H9 (cell line): ENCODE data around the gene ANKIB1. TPM values are rescaled to one million over a fixed set of nuclear protein-coding genes. Genes with fewer than 3 reads are reported as not detected.

Experiments
- DNase-seq: peaks from one replicate; pipeline ENCODE4 v3.0.0-alpha.2; 2017
- H2AFZ ChIP-seq: one replicate; pipeline ENCODE4 v1.6.1; 2013; ENCODE audit warnings: mild to moderate bottlenecking, low read length, control low read depth, moderate library complexity
- H2AK5ac ChIP-seq: 2 replicates; pipeline ENCODE4 v1.6.1; 2013; ENCODE audit warnings: low read length, control low read depth, mixed read lengths; ENCODE audit not compliant: insufficient read length
- H2BK120ac ChIP-seq: one replicate; pipeline ENCODE4 v1.6.1; 2013; ENCODE audit warnings: low read depth, mild to moderate bottlenecking, low read length, control low read depth, inconsistent platforms; ENCODE audit not compliant: poor library complexity, severe bottlenecking
- H2BK12ac ChIP-seq: 2 replicates; pipeline ENCODE4 v1.6.1; 2013; ENCODE audit warnings: low read length, control low read depth, mixed read lengths, low read depth; ENCODE audit not compliant: insufficient read length
- H2BK15ac ChIP-seq: 2 replicates; pipeline ENCODE4 v1.6.1; 2013; ENCODE audit warnings: low read depth, low read length, control low read depth
- H2BK20ac ChIP-seq: one replicate; pipeline ENCODE4 v1.6.1; 2013; ENCODE audit warnings: low read depth, mild to moderate bottlenecking, low read length, control low read depth, inconsistent platforms; ENCODE audit not compliant: poor library complexity, severe bottlenecking
- H2BK5ac ChIP-seq: 2 replicates; pipeline ENCODE4 v1.6.1; 2013; ENCODE audit warnings: low read length, control low read depth, mixed read lengths; ENCODE audit not compliant: insufficient read length
- H3K14ac ChIP-seq: 2 replicates; pipeline ENCODE4 v1.6.1; 2013; ENCODE audit warnings: low read length, control low read depth; ENCODE audit not compliant: insufficient read depth
- H3K18ac ChIP-seq: 2 replicates; pipeline ENCODE4 v1.6.1; 2013; ENCODE audit warnings: low read depth, mild to moderate bottlenecking, mixed read lengths, low read length, control low read depth; ENCODE audit not compliant: insufficient read length
- H3K23ac ChIP-seq: 2 replicates; pipeline ENCODE4 v1.6.1; 2013; ENCODE audit warnings: low read length, control low read depth, mixed read lengths, low read depth; ENCODE audit not compliant: insufficient read length
- H3K23me2 ChIP-seq: 2 replicates; pipeline ENCODE4 v1.6.1; 2013; ENCODE audit warnings: low read depth, mild to moderate bottlenecking, mixed read lengths, low read length, control low read depth; ENCODE audit not compliant: insufficient read length, poor library complexity, severe bottlenecking
- H3K27ac ChIP-seq: 2 replicates; pipeline ENCODE4 v1.5.1; 2013; ENCODE audit warnings: low read length, control low read depth, mixed read lengths, low read depth; ENCODE audit not compliant: insufficient read length
- H3K27me3 ChIP-seq: 2 replicates; pipeline ENCODE4 v1.6.1; 2013; ENCODE audit warnings: low read length, control low read depth, inconsistent platforms; ENCODE audit not compliant: insufficient read depth
- H3K4ac ChIP-seq: 2 replicates; pipeline ENCODE4 v1.6.1; 2013; ENCODE audit warnings: low read depth, mild to moderate bottlenecking, control low read depth, inconsistent platforms, low read length, moderate library complexity
- H3K4me1 ChIP-seq: 2 replicates; pipeline ENCODE4 v1.6.1; 2013; ENCODE audit warnings: low read length, control low read depth, inconsistent platforms; ENCODE audit not compliant: insufficient read depth
- H3K4me2 ChIP-seq: 2 replicates; pipeline ENCODE4 v1.6.1; 2013; ENCODE audit warnings: low read length, control low read depth, mixed read lengths; ENCODE audit not compliant: insufficient read length, insufficient read depth
- H3K56ac ChIP-seq: 2 replicates; pipeline ENCODE4 v1.6.1; 2013; ENCODE audit warnings: low read depth, mild to moderate bottlenecking, mixed read lengths, low read length, control low read depth; ENCODE audit not compliant: insufficient read length
- H3K79me1 ChIP-seq: 2 replicates; pipeline ENCODE4 v1.6.1; 2013; ENCODE audit warnings: low read depth, mild to moderate bottlenecking, moderate library complexity, low read length, control low read depth, inconsistent platforms; ENCODE audit not compliant: insufficient read depth, poor library complexity, severe bottlenecking
- H3K79me2 ChIP-seq: 2 replicates; pipeline ENCODE4 v1.6.1; 2013; ENCODE audit warnings: low read length, control low read depth, inconsistent platforms; ENCODE audit not compliant: insufficient read depth
- H3K9ac ChIP-seq: 2 replicates; pipeline ENCODE4 v1.6.1; 2013; ENCODE audit warnings: low read length, control low read depth, mixed read lengths; ENCODE audit not compliant: insufficient read length; ENCODE audit errors: extremely low read depth
- H3K9me3 ChIP-seq: one replicate; pipeline ENCODE4 v1.6.1; 2013; ENCODE audit warnings: low read depth, low read length, inconsistent platforms; ENCODE audit not compliant: control insufficient read depth
- H3T11ph ChIP-seq: one replicate; pipeline ENCODE4 v1.6.1; 2013; ENCODE audit warnings: mild to moderate bottlenecking, low read length, control low read depth, inconsistent platforms
- H4K20me1 ChIP-seq: one replicate; pipeline ENCODE4 v1.6.1; 2013; ENCODE audit not compliant: control insufficient read depth, insufficient read length, insufficient read depth
- H4K5ac ChIP-seq: 2 replicates; pipeline ENCODE4 v1.6.1; 2013; ENCODE audit warnings: low read depth, mild to moderate bottlenecking, mixed read lengths, low read length, control low read depth; ENCODE audit not compliant: insufficient read length
- H4K8ac ChIP-seq: replicated peaks from 2 replicates; pipeline ENCODE4 v1.6.1; 2013; ENCODE audit warnings: low read length, control low read depth, mixed read lengths, low read depth; ENCODE audit not compliant: insufficient read length
- H4K91ac ChIP-seq: 2 replicates; pipeline ENCODE4 v1.6.1; 2013; ENCODE audit warnings: low read depth, mild to moderate bottlenecking, moderate library complexity, mixed read lengths, low read length, control low read depth; ENCODE audit not compliant: insufficient read length
- H3K27ac Mint-ChIP-seq, 3 experiments: 2 replicates in 2 of 3; 3 replicates in 1 of 3; pipeline ENCODE4 v1.8.0; 2020 to 2021; ENCODE audit warnings: mixed read lengths in 3 of 3, mild to moderate bottlenecking in 1 of 3, moderate library complexity in 1 of 3
- H3K27me3 Mint-ChIP-seq: 2 replicates; pipeline ENCODE4 v1.8.0; 2021; ENCODE audit warnings: low read depth, mild to moderate bottlenecking, moderate library complexity, mixed read lengths
- H3K36me3 Mint-ChIP-seq, 3 experiments: 2 replicates in 2 of 3; 3 replicates in 1 of 3; pipeline ENCODE4 v1.8.0; 2020 to 2021; ENCODE audit warnings: low read depth in 3 of 3, mixed read lengths in 3 of 3; ENCODE audit not compliant: insufficient read depth in 1 of 3
- H3K4me1 Mint-ChIP-seq, 2 experiments: 2 replicates each; pipeline ENCODE4 v1.8.0; 2020; ENCODE audit warnings: mixed read lengths in 2 of 2
- H3K4me3 Mint-ChIP-seq, 2 experiments: 2 replicates in 1 of 2; 3 replicates in 1 of 2; pipeline ENCODE4 v1.8.0; 2020 to 2021; ENCODE audit warnings: mild to moderate bottlenecking in 2 of 2, mixed read lengths in 2 of 2, moderate library complexity in 1 of 2
- H3K9me3 Mint-ChIP-seq, 2 experiments: 2 replicates in 1 of 2; 3 replicates in 1 of 2; pipeline ENCODE4 v1.8.0; 2020; ENCODE audit warnings: mild to moderate bottlenecking in 2 of 2, mixed read lengths in 2 of 2, moderate library complexity in 1 of 2
- WGBS: extraction: QIAGEN DNeasy Blood & Tissue Kit; methylation state at CpG from one replicate; pipeline ENCODE4 v1.1.7; 2013; ENCODE audit warnings: missing lambda C conversion rate, low lambda C conversion rate, mixed read lengths; ENCODE audit not compliant: insufficient read length; ENCODE audit errors: extremely low coverage; 5-methylcytosine and 5-hydroxymethylcytosine counted together
- total RNA-seq: library from RNA; stranded (reverse); gene quantifications from 2 replicates; pipeline ENCODE4 v1.2.1, GENCODE V29; 2021
- TF ChIP-seq, protein P1 (sequence below): fragments of 200-600 bp; sonication (generic); conservative IDR thresholded peaks from 3 replicates; pipeline ENCODE4 v1.8.0; 2021; ENCODE audit warnings: antibody characterized with exemption, mild to moderate bottlenecking

The ANKIB1 gene
- total RNA-seq, 1 experiment from 2014 or later: 42.0 TPM

DNA sequence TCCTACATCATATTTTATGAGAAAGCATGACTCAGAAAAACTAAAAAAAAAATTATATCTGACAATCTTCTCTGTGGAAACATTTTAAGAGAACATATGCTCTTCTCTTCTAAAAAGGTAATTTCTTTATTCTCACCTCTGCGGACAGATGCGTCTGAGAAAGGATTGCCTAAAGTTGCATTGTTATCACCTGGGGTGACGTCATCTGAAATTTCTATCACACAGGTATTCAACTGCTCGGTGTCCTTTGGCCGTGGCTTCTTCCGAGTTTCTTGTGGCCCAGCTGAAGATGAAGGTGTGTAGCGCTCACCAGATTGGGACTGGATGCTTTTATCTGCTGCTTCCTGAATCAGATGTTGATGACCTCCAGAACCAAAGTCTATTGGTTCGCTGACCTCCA lies 187.2 kb downstream of the ANKIB1 start:
- no peak for DNase-seq
- H2AK5ac ChIP-seq: no peak overlapping the region
- H3K27ac ChIP-seq: no peak overlapping the region
- peaks cover 6% of the 10 kb centered on the region; the same call in 1 of the 2 replicates for H3K4me1 ChIP-seq
- H2BK20ac ChIP-seq: no peak overlapping the region
- no peaks in the 10 kb centered on the region for H3K79me1 ChIP-seq
- no peak overlapping the region for H2BK15ac ChIP-seq
- Mint-ChIP-seq H3K36me3 (peaks cover 0 to under 1% (median 0%) of the 10 kb centered on the region in 3 experiments; a peak in 2 of 7 replicates), H3K27me3 (no peaks in the 10 kb centered on the region; the same call in 1 of the 2 replicates), H3K9me3 (peaks cover 0 to 2% of the 10 kb centered on the region in 2 experiments; a peak in 3 of 5 replicates), H3K27ac (no peak overlapping the region), H3K4me1 (peaks cover 16 to 17% of the 10 kb centered on the region in 2 experiments), H3K4me3 (no peak overlapping the region)
- no peak overlapping the region for H3K56ac ChIP-seq
- TF ChIP-seq, protein P1, sequence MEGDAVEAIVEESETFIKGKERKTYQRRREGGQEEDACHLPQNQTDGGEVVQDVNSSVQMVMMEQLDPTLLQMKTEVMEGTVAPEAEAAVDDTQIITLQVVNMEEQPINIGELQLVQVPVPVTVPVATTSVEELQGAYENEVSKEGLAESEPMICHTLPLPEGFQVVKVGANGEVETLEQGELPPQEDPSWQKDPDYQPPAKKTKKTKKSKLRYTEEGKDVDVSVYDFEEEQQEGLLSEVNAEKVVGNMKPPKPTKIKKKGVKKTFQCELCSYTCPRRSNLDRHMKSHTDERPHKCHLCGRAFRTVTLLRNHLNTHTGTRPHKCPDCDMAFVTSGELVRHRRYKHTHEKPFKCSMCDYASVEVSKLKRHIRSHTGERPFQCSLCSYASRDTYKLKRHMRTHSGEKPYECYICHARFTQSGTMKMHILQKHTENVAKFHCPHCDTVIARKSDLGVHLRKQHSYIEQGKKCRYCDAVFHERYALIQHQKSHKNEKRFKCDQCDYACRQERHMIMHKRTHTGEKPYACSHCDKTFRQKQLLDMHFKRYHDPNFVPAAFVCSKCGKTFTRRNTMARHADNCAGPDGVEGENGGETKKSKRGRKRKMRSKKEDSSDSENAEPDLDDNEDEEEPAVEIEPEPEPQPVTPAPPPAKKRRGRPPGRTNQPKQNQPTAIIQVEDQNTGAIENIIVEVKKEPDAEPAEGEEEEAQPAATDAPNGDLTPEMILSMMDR: no peak
- no peak overlapping the region for H3K9ac ChIP-seq
- H3T11ph ChIP-seq: no peak overlapping the region
- H4K20me1 ChIP-seq: no peaks in the 10 kb centered on the region
- no peak overlapping the region for H2BK12ac ChIP-seq
- no peak overlapping the region for H3K14ac ChIP-seq
- H3K27me3 ChIP-seq: no peaks in the 10 kb centered on the region
- H2AFZ ChIP-seq: no peak overlapping the region
- H3K23ac ChIP-seq: no peak overlapping the region
- H3K79me2 ChIP-seq: no peaks in the 10 kb centered on the region
- H2BK120ac ChIP-seq: no peak overlapping the region
- no peaks in the 10 kb centered on the region for H3K9me3 ChIP-seq
- no peak overlapping the region for H4K5ac ChIP-seq
- no peak overlapping the region for H3K18ac ChIP-seq
- no peak overlapping the region for H3K4me2 ChIP-seq
- H2BK5ac ChIP-seq: no peak overlapping the region
- no CpG with 5 or more reads among the region's 8 CpGs for WGBS
- no peak overlapping the region for H4K8ac ChIP-seq
- no peak overlapping the region for H3K4ac ChIP-seq
- H4K91ac ChIP-seq: no peak overlapping the region
- H3K23me2 ChIP-seq: no peaks in the 10 kb centered on the region
